Heart right ventricle (tissue), 16 donors: Measurements from ENCODE around the gene IFT81. TPM values are rescaled to one million over a fixed set of nuclear protein-coding genes. Genes with fewer than 3 reads are reported as not detected.

ENCODE experiments used
- ATAC-seq, 8 donors: fragments of 200-7000 bp; cut with Tn5 transposase; one replicate each; pipeline ENCODE4 v1.9.1; 2020; ENCODE audit warnings: mild to moderate bottlenecking in 8 of 8, moderate library complexity in 8 of 8, moderate number of reproducible peaks in 1 of 8
- DNase-seq, 2 donors: peaks; one replicate each; pipeline ENCODE4 v3.0.0-alpha.2; 2020
- H3K27ac ChIP-seq, 10 donors: fragments of 200-600 bp; sonication (generic) in 2 of 10; one replicate each; pipeline versions ENCODE4 v1.5.0 to v1.8.0; 2020 to 2022; ENCODE audit warnings: mild to moderate bottlenecking in 3 of 10
- H3K27me3 ChIP-seq, 7 donors: fragments of 200-600 bp; one replicate each; pipeline ENCODE4 v1.8.0; 2021 to 2022; ENCODE audit warnings: mild to moderate bottlenecking in 2 of 7
- H3K36me3 ChIP-seq, 9 donors: fragments of 200-600 bp; sonication (generic) in 1 of 9; one replicate each; pipeline versions ENCODE4 v1.5.0 to v1.8.0; 2020 to 2022; ENCODE audit warnings: mild to moderate bottlenecking in 2 of 9
- H3K4me1 ChIP-seq, 9 donors: fragments of 200-600 bp; sonication (generic) in 1 of 9; one replicate each; pipeline versions ENCODE4 v1.5.0 to v1.8.0; 2020 to 2022; ENCODE audit warnings: mild to moderate bottlenecking in 4 of 9
- H3K4me3 ChIP-seq, 10 donors: fragments of 200-600 bp; sonication (generic) in 2 of 10; one replicate each; pipeline versions ENCODE4 v1.5.0 to v1.8.0; 2020 to 2022; ENCODE audit warnings: mild to moderate bottlenecking in 7 of 10, moderate library complexity in 2 of 10
- H3K9me3 ChIP-seq, 11 donors: fragments of 200-600 bp in 10 of 11; sonication (generic) in 2 of 11; one replicate each; pipeline versions ENCODE4 v1.5.0 to v1.8.0; 2013 to 2022; ENCODE audit warnings: mild to moderate bottlenecking in 2 of 11, control low read depth in 1 of 11, moderate library complexity in 1 of 11
- CTCF ChIP-seq, 9 donors: fragments of 200-600 bp; sonication (generic) in 2 of 9; IDR thresholded peaks; one replicate each; pipeline versions ENCODE4 v1.5.0 to v1.8.0; 2021 to 2022; ENCODE audit warnings: antibody characterized with exemption in 9 of 9, mild to moderate bottlenecking in 5 of 9, moderate library complexity in 1 of 9
- WGBS, 2 donors: extraction: QIAGEN DNeasy Blood & Tissue Kit; methylation state at CpG; one replicate each; pipeline ENCODE4 v1.1.7; 2013; ENCODE audit warnings: inconsistent platforms in 1 of 2; 5-methylcytosine and 5-hydroxymethylcytosine counted together
- intact Hi-C, 10 donors: fragments of 100-400 bp; cut with DNase I; formaldehyde crosslinking; loops; one replicate each; pipeline versions ENCODE4 v1.11.1 to v1.14.2; 2022
- polyA plus RNA-seq, 2 donors: library from polyadenylated mRNA; stranded (reverse); fragments of 200-250 nt; gene quantifications; one replicate each; pipeline ENCODE4 v1.2.3, GENCODE V29; 2013
- total RNA-seq, 10 donors: library from RNA; stranded (reverse); fragmentation: NEBNext Ultra II Directional in 3 of 10; extraction: Animal tissue kit (Norgen Biotek cat#: 25700) in 3 of 10; gene quantifications; one replicate each; pipeline versions ENCODE4 v1.2.1 to v1.2.4, GENCODE V29; 2021 to 2023
- donor health status: Arrhythmogenic right ventricular cardiomyopathy.
- donor health status: ischemic (EF 13 %, LVEDD 7.1; RV severe dilation, severe dysfunction).
- donor health status: healthy with polysubstance abuse.
- donor health status: DM: no; HTN: yes; CAD: no.
- donor health status: DM: no; HTN: no; CAD: no.
- donor health status: ischemic (EF 25% LVEDD 6.9; RV normal size, moderate dysfunction).
- donor health status: ischemic (EF 25% LVEDD 5.7; RV mildly dilated, moderate dysfunction).
- donor health status: healthy.
- donor health status: DM: yes; HTN: yes; CAD: no.
- donor health status: Ischemic cardiomyopathy.
- donor health status: ischemic (EF 35%, LVEDD 5.7; RV mildly dilated, moderate dysfunction).
- donor health status: nonischemic (EF 11% LVEDD 7.7; RV severe dilation, severe dysfunction).
- donor health status: DM: yes; HTN: yes; CAD: no.
- donor health status: PGD.
- donor health status: ischemic (EF 29% LVEDD 5.4; RV normal size, mild dysfunction).
- donor health status: nonischemic (EF 23%, LVEDD 6.1; RV moderate dilation, normal function).

IFT81 gene
- total and polyA plus RNA-seq, 12 donors: 5.1 to 11.7 (median 8.3) TPM

- H3K27me3 ChIP-seq: peaks cover 0 to 5% (median 0%) of the 10 kb centered on the region in 7 donors
- H3K4me3 ChIP-seq: no peak overlapping the region
- intact Hi-C loops: no loop called here
- ATAC-seq: peak in 7 of 8 donors; percentile 43 to 84 (median 53)
- 74 to 90% methylated on average over 5 of the region's 5 CpGs for WGBS, 2 donors
- H3K4me1 ChIP-seq: peaks cover 0 to 19% (median 0%) of the 10 kb centered on the region in 9 donors
- peak overlapping the region in 2 of 10 donors; percentile 12 to 68 for H3K27ac ChIP-seq
- no peaks in the 10 kb centered on the region for H3K36me3 ChIP-seq
- H3K9me3 ChIP-seq: no peaks in the 10 kb centered on the region
- TF ChIP-seq CTCF (IDR thresholded peaks at IDR 0.05): no peak
- DNase-seq: no peak
Observed at GRCh38 chr12:110088936-110089335, 35.2 kb upstream of the IFT81 start.

- WGBS, 2 donors: 75 to 78% methylated on average over 8 of the region's 8 CpGs
- Histone ChIP-seq H3K27me3 (peaks cover 0 to 5% (median 0%) of the 10 kb centered on the region in 7 donors), H3K9me3 (no peaks in the 10 kb centered on the region), H3K4me3 (no peak overlapping the region), H3K4me1 (peaks cover 0 to 19% (median 0%) of the 10 kb centered on the region in 9 donors), H3K27ac (no peak overlapping the region), H3K36me3 (no peaks in the 10 kb centered on the region)
- no peak for DNase-seq
- intact Hi-C loops: no loop called here
- ATAC-seq: no peak
- no peak for TF ChIP-seq CTCF (IDR thresholded peaks at IDR 0.05)
Observed at GRCh38 chr12:110090266-110091135, 33.7 kb upstream of the IFT81 start.

GRCh38 chr12:110091136-110091711 lies 32.9 kb upstream of the IFT81 start:
- Histone ChIP-seq H3K4me1 (peaks cover 0 to 18% (median 0%) of the 10 kb centered on the region in 9 donors), H3K4me3 (no peak overlapping the region), H3K36me3 (no peaks in the 10 kb centered on the region), H3K9me3 (no peaks in the 10 kb centered on the region), H3K27me3 (peaks cover 0 to 5% (median 0%) of the 10 kb centered on the region in 7 donors), H3K27ac (no peak overlapping the region)
- no peak for TF ChIP-seq CTCF (IDR thresholded peaks at IDR 0.05)
- no peak for DNase-seq
- intact Hi-C loops: no loop called here
- WGBS, 2 donors: 61 to 66% methylated on average over 3 of the region's 3 CpGs
- ATAC-seq: no peak

GRCh38 chr12:110093631-110094311 lies 30.4 kb upstream of the IFT81 start:
- peaks cover 0 to 5% (median 0%) of the 10 kb centered on the region in 7 donors for H3K27me3 ChIP-seq
- H3K36me3 ChIP-seq: no peaks in the 10 kb centered on the region
- no peak overlapping the region for H3K4me3 ChIP-seq
- 49 to 63% methylated on average over 7 of the region's 7 CpGs for WGBS, 2 donors
- peaks cover 0 to 7% (median 0%) of the 10 kb centered on the region in 9 donors for H3K4me1 ChIP-seq
- intact Hi-C loops: no loop called here
- DNase-seq (no peak), ATAC-seq (no peak)
- no peaks in the 10 kb centered on the region for H3K9me3 ChIP-seq
- no peak overlapping the region for H3K27ac ChIP-seq
- no peak for TF ChIP-seq CTCF (IDR thresholded peaks at IDR 0.05)
